ENCODE results near the gene FCRL2. TPM values are rescaled to one million over a fixed set of nuclear protein-coding genes. Genes with fewer than 3 reads are reported as not detected.

The FCRL2 gene, protein sequence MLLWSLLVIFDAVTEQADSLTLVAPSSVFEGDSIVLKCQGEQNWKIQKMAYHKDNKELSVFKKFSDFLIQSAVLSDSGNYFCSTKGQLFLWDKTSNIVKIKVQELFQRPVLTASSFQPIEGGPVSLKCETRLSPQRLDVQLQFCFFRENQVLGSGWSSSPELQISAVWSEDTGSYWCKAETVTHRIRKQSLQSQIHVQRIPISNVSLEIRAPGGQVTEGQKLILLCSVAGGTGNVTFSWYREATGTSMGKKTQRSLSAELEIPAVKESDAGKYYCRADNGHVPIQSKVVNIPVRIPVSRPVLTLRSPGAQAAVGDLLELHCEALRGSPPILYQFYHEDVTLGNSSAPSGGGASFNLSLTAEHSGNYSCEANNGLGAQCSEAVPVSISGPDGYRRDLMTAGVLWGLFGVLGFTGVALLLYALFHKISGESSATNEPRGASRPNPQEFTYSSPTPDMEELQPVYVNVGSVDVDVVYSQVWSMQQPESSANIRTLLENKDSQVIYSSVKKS
- total RNA-seq, result not detected in 2 replicates

DNA sequence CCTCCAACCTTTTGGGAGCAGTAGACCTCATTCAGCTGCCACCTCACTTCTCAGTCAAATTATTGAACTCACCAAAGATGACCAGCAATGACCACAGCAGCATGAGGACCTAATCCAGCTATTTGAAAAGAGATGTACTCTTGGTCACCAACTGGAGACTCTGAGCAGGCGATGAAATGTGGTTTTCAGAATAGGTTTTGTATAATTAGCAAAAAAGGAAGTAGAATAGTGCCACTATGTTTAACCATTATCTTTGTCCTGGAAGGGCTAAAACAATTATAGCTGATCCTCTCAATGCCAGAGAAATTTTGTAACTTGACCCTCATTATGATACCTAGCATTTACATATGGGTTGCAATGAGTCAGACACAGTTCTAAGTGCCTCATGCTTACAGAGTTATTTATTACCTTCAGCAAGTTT, at the start of gene FCRL2:
Gene FCRL2 (minus strand): TSS at position 162 of the 421 bp plus-strand sequence. CDS start 59 bp downstream, at position 103.

DNA sequence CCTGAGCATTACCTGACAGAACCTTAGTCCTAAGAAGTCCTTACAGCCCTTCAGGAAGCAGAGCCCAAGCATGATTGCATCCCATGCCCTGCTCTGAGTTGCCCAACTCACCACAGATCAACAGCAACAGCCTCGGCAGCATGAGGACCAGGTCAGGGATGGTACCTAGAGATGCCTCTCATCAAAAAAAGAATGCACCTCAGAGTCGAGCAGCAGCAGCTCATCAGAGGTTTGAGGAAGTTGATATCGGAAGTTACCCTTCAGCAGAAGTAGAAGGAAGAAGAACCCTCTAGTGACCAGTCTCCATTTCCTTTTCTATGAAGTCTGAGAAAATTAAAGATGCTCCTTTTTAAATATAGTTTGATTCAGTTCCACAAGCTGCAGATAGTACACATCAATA, 43.0 kb upstream of the FCRL2 start, which contains the start of gene FCRL1:
Gene FCRL1 (minus strand): TSS at position 225 of the 400 bp plus-strand sequence. CDS start 83 bp downstream, at position 142.

DNA sequence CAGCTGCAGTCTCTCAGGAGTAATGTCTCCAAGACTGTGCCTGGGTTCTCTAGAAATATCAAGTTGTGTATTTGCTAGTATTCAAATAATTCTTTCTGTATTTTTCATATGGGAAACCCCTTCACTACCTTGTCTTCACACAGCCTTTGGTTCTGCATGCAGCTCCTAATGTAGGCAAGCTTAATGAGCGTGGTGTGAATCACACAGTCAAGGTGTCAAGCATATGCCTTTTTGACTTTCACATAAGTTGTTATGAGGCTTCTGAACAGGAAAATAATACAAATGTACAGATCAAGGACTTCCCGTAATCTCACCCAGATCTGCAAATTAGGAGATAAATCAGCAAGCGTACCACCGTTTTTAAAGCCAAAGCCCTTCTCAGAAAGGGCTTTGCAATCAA, 76.2 kb downstream of the FCRL2 start, which contains the start of gene FCRL3:
Gene FCRL3 (minus strand): TSS at position 38 of the 400 bp plus-strand sequence. CDS start 280 bp downstream, outside the sequence.

Other genes starting within 250 kb of the FCRL2 start
- gene FCRL5, start 224.6 kb downstream of the FCRL2 start, total RNA-seq, result not detected in 2 replicates
- not detected in 2 replicates for gene FCRL4, start 179.0 kb downstream of the FCRL2 start, total RNA-seq
- not detected in 2 replicates for gene FCRL3, start 76.4 kb downstream of the FCRL2 start, total RNA-seq
- not detected in 2 replicates for gene FCRL1, start 43.0 kb upstream of the FCRL2 start, total RNA-seq
- gene CD5L, start 64.7 kb upstream of the FCRL2 start, total RNA-seq, result not detected in 2 replicates
- 44.4 and 85.4 TPM in 2 replicates for gene KIRREL1, start 216.5 kb upstream of the FCRL2 start, total RNA-seq